ENCODE measurements around the gene ABCD1.
"Not testable (repeated sequence)": the region's sequence is repeated elsewhere in the genome, so short reads cannot be mapped to it uniquely, and the experiment has no call there.

ABCD1 gene

GRCh38 chrX:153693216-153694086 lies 31.2 kb upstream of the ABCD1 start:
- DNase-seq (ENCODE audit: low read depth in 3 of 3, low spot score in 1 of 3) = no peak

GRCh38 chrX:153694256-153694655 lies 30.4 kb upstream of the ABCD1 start:
- not testable (repeated sequence) for DNase-seq (ENCODE audit: low read depth in 3 of 3, low spot score in 1 of 3)

GRCh38 chrX:153694687-153695270 lies 29.9 kb upstream of the ABCD1 start:
- no peak for DNase-seq (ENCODE audit: low read depth in 3 of 3, low spot score in 1 of 3)

GRCh38 chrX:153696100-153696499 lies 28.6 kb upstream of the ABCD1 start:
- DNase-seq (ENCODE audit: low read depth in 3 of 3, low spot score in 1 of 3) = no peak

GRCh38 chrX:153696538-153696937 lies 28.1 kb upstream of the ABCD1 start:
- not testable (repeated sequence) for DNase-seq (ENCODE audit: low read depth in 3 of 3, low spot score in 1 of 3)

GRCh38 chrX:153696986-153697722 lies 27.5 kb upstream of the ABCD1 start:
- DNase-seq (ENCODE audit: low read depth in 3 of 3, low spot score in 1 of 3) = not testable (repeated sequence)

- DNase-seq (ENCODE audit: low read depth in 3 of 3, low spot score in 1 of 3) = no peak
Observed at GRCh38 chrX:153697924-153698865, 26.5 kb upstream of the ABCD1 start.

- not testable (repeated sequence) for DNase-seq (ENCODE audit: low read depth in 3 of 3, low spot score in 1 of 3)
Observed at GRCh38 chrX:153699210-153699783, 25.4 kb upstream of the ABCD1 start.

- DNase-seq (ENCODE audit: low read depth in 3 of 3, low spot score in 1 of 3) = not testable (repeated sequence)
Observed at GRCh38 chrX:153699784-153700371, 24.8 kb upstream of the ABCD1 start.

GRCh38 chrX:153700376-153700945 lies 24.2 kb upstream of the ABCD1 start:
- no peak for DNase-seq (ENCODE audit: low read depth in 3 of 3, low spot score in 1 of 3)

- DNase-seq (ENCODE audit: low read depth in 3 of 3, low spot score in 1 of 3) = no peak
Observed at GRCh38 chrX:153700967-153701366, 23.7 kb upstream of the ABCD1 start.

GRCh38 chrX:153701706-153702105 lies 22.9 kb upstream of the ABCD1 start:
- no peak for DNase-seq (ENCODE audit: low read depth in 3 of 3, low spot score in 1 of 3)

GRCh38 chrX:153702336-153703035 lies 22.2 kb upstream of the ABCD1 start:
- no peak for DNase-seq (ENCODE audit: low read depth in 3 of 3, low spot score in 1 of 3)

- DNase-seq (ENCODE audit: low read depth in 3 of 3, low spot score in 1 of 3) = no peak
Observed at GRCh38 chrX:153703036-153703370, 21.7 kb upstream of the ABCD1 start.

- DNase-seq (ENCODE audit: low read depth in 3 of 3, low spot score in 1 of 3) = no peak
Observed at GRCh38 chrX:153704021-153704526, 20.6 kb upstream of the ABCD1 start.

- not testable (repeated sequence) for DNase-seq (ENCODE audit: low read depth in 3 of 3, low spot score in 1 of 3)
Observed at GRCh38 chrX:153704631-153705402, 19.8 kb upstream of the ABCD1 start.

GRCh38 chrX:153705403-153706060 lies 19.1 kb upstream of the ABCD1 start:
- not testable (repeated sequence) for DNase-seq (ENCODE audit: low read depth in 3 of 3, low spot score in 1 of 3)

- DNase-seq (ENCODE audit: low read depth in 3 of 3, low spot score in 1 of 3) = no peak
Observed at GRCh38 chrX:153706799-153707198, 17.9 kb upstream of the ABCD1 start.

Measured in stimulated activated CD4-positive, alpha-beta T cell treated with anti-CD3 and anti-CD28 coated beads, TNF-alpha, amount 100 ng/mL, for 1 hour (primary cell).